ENCODE measurements around the gene ATP6V1A. TPM values are rescaled to one million over a fixed set of nuclear protein-coding genes. Genes with fewer than 3 reads are reported as not detected.
A peak's percentile ranks its signal among the peaks of the same experiment; 100 is the strongest.

The ATP6V1A gene
- total and polyA plus RNA-seq, 10 donors = 13.3 to 109 (median 81.8) TPM

DNA sequence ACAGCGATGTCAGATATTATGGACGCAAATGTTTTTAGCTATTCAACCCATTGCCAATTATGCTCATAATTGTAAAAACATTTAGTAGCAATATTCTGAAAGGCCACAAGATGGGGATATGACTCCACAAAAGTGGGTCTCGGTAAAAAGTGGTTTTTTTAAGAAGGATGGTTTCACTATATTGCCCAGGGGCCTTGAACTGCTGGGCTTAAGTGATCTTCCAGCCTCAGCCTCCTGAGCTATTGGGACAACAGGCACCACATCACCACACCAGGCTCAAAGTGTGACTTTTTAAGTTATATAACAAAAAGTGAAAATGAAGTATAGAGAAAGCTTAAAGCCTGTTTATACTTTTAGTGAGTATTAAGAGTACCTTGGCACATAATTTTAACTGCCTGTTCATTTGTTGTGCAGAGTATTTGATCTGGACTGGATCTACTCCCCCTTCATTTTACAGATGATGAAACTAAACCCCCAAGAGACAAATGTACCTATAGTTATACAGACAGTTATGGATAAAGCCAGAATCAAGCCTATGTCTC, 10.2 kb upstream of the ATP6V1A start:
- Histone ChIP-seq H3K9me3 (no peaks in the 10 kb centered on the region), H3K27me3 (replicated peaks in 1 of 7) (no peaks in the 10 kb centered on the region), H3K4me1 (peaks cover 7 to 91% (median 45%) of the 10 kb centered on the region in 6 donors), H3K27ac (peak overlapping the region in 6 of 8 donors; percentile 23 to 56 (median 34)), H3K4me3 (no peak overlapping the region), H3K36me3 (no peaks in the 10 kb centered on the region)
- WGBS, 5 donors = 23 to 37% (median 28%) methylated on average over 3 of the region's 3 CpGs
- TF ChIP-seq POLR2A (IDR thresholded peaks at IDR 0.05) = no peak
- TF ChIP-seq, protein P1, sequence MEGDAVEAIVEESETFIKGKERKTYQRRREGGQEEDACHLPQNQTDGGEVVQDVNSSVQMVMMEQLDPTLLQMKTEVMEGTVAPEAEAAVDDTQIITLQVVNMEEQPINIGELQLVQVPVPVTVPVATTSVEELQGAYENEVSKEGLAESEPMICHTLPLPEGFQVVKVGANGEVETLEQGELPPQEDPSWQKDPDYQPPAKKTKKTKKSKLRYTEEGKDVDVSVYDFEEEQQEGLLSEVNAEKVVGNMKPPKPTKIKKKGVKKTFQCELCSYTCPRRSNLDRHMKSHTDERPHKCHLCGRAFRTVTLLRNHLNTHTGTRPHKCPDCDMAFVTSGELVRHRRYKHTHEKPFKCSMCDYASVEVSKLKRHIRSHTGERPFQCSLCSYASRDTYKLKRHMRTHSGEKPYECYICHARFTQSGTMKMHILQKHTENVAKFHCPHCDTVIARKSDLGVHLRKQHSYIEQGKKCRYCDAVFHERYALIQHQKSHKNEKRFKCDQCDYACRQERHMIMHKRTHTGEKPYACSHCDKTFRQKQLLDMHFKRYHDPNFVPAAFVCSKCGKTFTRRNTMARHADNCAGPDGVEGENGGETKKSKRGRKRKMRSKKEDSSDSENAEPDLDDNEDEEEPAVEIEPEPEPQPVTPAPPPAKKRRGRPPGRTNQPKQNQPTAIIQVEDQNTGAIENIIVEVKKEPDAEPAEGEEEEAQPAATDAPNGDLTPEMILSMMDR (IDR thresholded peaks at IDR 0.05 in 8 of 11, conservative IDR thresholded peaks at IDR 0.05 in 3 of 11) = peak; percentile 51 to 84 (median 74)
- intact Hi-C loops (cut with DNase I; ENCODE audit: low total_unique reads) = loop anchor here (10.0 kb wide), 1 partner anchor 178 kb away; no protein-coding TSS in a partner anchor
- DNase-seq = no peak

DNA sequence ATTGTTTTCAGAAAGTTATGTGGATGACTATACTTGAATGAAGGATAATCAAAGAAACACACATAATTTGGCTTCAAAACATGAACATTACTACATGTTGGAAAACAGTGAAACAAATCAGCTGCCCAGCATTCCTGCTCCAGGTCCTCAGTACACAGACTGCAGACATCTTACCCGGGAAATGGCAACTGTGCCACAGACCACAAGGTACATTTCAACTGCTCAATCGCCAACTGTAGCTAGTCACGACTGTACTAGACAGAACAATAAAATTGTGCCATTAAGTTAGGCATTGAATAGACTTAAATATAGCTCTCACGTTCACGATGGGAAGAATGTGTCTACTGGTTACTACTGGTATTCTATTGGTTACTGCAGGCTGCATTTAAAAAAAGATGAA, 5.7 kb upstream of the ATP6V1A start:
- H3K36me3 ChIP-seq = no peaks in the 10 kb centered on the region
- no peaks in the 10 kb centered on the region for H3K9me3 ChIP-seq
- 49 to 70% (median 60%) methylated on average over 5 of the region's 5 CpGs for WGBS, 5 donors
- H3K27me3 ChIP-seq (replicated peaks in 1 of 7) = no peaks in the 10 kb centered on the region
- H3K4me1 ChIP-seq = peaks cover 36 to 90% (median 70%) of the 10 kb centered on the region in 6 donors
- no peak for DNase-seq
- TF ChIP-seq POLR2A (IDR thresholded peaks at IDR 0.05) (no peak), POLR2AphosphoS5 (IDR thresholded peaks at IDR 0.05) (no peak)
- TF ChIP-seq, protein P1 (IDR thresholded peaks at IDR 0.05 in 8 of 11, conservative IDR thresholded peaks at IDR 0.05 in 3 of 11) = no peak
- no peak overlapping the region for H3K4me3 ChIP-seq
- H3K27ac ChIP-seq = peak overlapping the region in 4 of 8 donors; percentile 25 to 98 (median 82)
- intact Hi-C loops (cut with DNase I; ENCODE audit: low total_unique reads) = loop anchor here (5.0 to 10.0 kb wide), 2 partner anchors 94 to 244 kb away; partner anchors contain the start of gene GRAMD1C

DNA sequence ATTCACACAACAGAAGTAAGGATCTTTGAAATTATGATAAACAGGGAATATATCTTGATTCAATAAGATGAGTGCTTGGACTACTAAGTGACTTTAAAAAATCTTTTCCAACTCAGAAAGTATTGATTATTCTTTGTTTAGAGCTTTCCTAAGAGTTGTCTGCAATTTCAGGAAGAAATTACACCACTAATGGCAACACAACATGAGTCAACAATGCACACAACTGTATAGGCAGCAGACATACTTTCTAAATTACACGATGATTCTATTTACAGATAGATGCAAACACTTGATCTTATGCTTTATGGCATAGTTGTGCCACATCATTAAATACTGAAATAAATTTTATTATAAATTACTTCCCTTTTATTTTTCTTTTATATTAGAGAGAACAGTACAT, 5.2 kb upstream of the ATP6V1A start:
- Histone ChIP-seq H3K4me1 (peaks cover 32 to 85% (median 66%) of the 10 kb centered on the region in 6 donors), H3K27ac (peak overlapping the region in 5 of 8 donors; percentile 25 to 98 (median 66)), H3K27me3 (replicated peaks in 1 of 7) (no peaks in the 10 kb centered on the region), H3K36me3 (no peaks in the 10 kb centered on the region), H3K9me3 (no peaks in the 10 kb centered on the region), H3K4me3 (no peak overlapping the region)
- 44 to 84% (median 60%) methylated on average over 1 of the region's 1 CpG for WGBS, 5 donors
- DNase-seq = no peak
- TF ChIP-seq POLR2A (IDR thresholded peaks at IDR 0.05) (no peak), POLR2AphosphoS5 (IDR thresholded peaks at IDR 0.05) (no peak)
- TF ChIP-seq, protein P1 (IDR thresholded peaks at IDR 0.05 in 8 of 11, conservative IDR thresholded peaks at IDR 0.05 in 3 of 11) = no peak
- intact Hi-C loops (cut with DNase I; ENCODE audit: low total_unique reads) = loop anchor here (5.0 to 10.0 kb wide), 2 partner anchors 93 to 244 kb away; partner anchors contain the start of gene GRAMD1C

DNA sequence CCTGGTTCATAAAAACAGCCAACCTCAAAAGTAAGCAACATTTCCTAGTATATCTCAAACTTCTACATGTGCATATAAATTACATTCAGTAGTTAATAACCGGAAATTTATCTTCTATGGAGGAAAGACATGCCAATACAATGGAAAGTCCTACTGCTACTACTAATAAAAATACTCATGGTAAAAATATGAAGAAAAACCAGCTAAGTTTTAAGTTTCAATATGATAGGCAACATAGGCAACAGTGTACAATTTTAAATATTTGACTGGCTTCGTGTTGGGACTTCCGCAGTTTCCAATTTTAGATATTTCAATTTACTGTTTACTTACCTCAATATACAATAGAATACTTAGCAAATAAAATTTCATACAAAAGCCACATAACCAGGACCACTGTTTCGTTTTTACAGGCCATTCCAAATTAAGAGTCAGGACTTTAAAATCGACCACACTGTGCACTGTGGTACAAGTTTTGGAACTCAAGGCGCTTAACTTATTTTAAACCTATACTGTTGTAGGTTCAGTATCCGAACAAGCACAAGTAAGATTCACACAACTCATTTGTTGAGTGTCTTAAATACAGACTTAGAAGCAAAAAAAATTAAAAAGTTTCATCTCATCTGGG, 3.7 kb upstream of the ATP6V1A start:
- intact Hi-C loops (cut with DNase I; ENCODE audit: low total_unique reads) = loop anchor here (5.0 to 10.0 kb wide), 2 partner anchors 92 to 246 kb away; partner anchors contain the start of gene GRAMD1C
- H3K4me3 ChIP-seq = peak overlapping the region in 2 of 8 donors; percentile 73 to 85
- WGBS, 5 donors = 49 to 69% (median 63%) methylated on average over 7 of the region's 7 CpGs

More for the DNA sequence above, 3.7 kb upstream of the ATP6V1A start:
- TF ChIP-seq, protein P1 (IDR thresholded peaks at IDR 0.05 in 8 of 11, conservative IDR thresholded peaks at IDR 0.05 in 3 of 11) = no peak
- TF ChIP-seq POLR2A (IDR thresholded peaks at IDR 0.05) (no peak), POLR2AphosphoS5 (IDR thresholded peaks at IDR 0.05) (no peak)
- H3K4me1 ChIP-seq = peaks cover 37 to 81% (median 63%) of the 10 kb centered on the region in 6 donors
- H3K36me3 ChIP-seq = no peaks in the 10 kb centered on the region
- no peak for DNase-seq
- no peaks in the 10 kb centered on the region for H3K9me3 ChIP-seq
- peak overlapping the region in 5 of 8 donors; percentile 18 to 98 (median 98) for H3K27ac ChIP-seq
- no peaks in the 10 kb centered on the region for H3K27me3 ChIP-seq (replicated peaks in 1 of 7)

Measured in spleen (tissue), 11 donors.